HL-60 (cell line): ENCODE measurements around the gene ZIC5.

Experiments used
- DNase-seq, 2 experiments: peaks; one replicate each; pipeline ENCODE4 v3.0.0-alpha.2; 2010 to 2020; ENCODE audit warnings: low read depth in 1 of 2, low spot score in 1 of 2
- H3K27ac ChIP-seq: fragments of 250-450 bp; sonication (Bioruptor Pico); replicated peaks from 2 replicates; pipeline ENCODE4 v1.5.1; 2020; ENCODE audit warnings: mild to moderate bottlenecking, moderate library complexity
- H3K27me3 ChIP-seq: fragments of 250-450 bp; sonication (Bioruptor Pico); 2 replicates; pipeline ENCODE4 v1.5.1; 2021; ENCODE audit warnings: mild to moderate bottlenecking, moderate library complexity; ENCODE audit not compliant: insufficient read depth, poor library complexity, severe bottlenecking
- H3K4me3 ChIP-seq: replicated peaks from 2 replicates; pipeline ENCODE4 v1.5.1; 2011; ENCODE audit warnings: mild to moderate bottlenecking, control low read depth, low read length; ENCODE audit not compliant: insufficient read depth
- GABPA ChIP-seq: IDR thresholded peaks from 2 replicates; pipeline ENCODE4 v1.6.1; 2012; ENCODE audit warnings: low read depth
- POLR2AphosphoS5 ChIP-seq: IDR thresholded peaks from 2 replicates; pipeline ENCODE4 v1.6.1; 2012; ENCODE audit warnings: low read depth
- SPI1 ChIP-seq: IDR thresholded peaks from 2 replicates; pipeline ENCODE4 v1.6.1; 2012; ENCODE audit warnings: low read depth, mild to moderate bottlenecking, borderline replicate concordance
- TF ChIP-seq, protein P1 (sequence below): IDR thresholded peaks from 2 replicates; pipeline ENCODE4 v1.6.1; 2012; ENCODE audit warnings: low read depth; ENCODE audit not compliant: insufficient replicate concordance
- TF ChIP-seq, protein P2 (sequence below): IDR thresholded peaks from one replicate; pipeline ENCODE4 v1.5.1; 2011; ENCODE audit warnings: low read length, control low read depth, inconsistent platforms; ENCODE audit not compliant: insufficient read depth

Gene ZIC5

DNA sequence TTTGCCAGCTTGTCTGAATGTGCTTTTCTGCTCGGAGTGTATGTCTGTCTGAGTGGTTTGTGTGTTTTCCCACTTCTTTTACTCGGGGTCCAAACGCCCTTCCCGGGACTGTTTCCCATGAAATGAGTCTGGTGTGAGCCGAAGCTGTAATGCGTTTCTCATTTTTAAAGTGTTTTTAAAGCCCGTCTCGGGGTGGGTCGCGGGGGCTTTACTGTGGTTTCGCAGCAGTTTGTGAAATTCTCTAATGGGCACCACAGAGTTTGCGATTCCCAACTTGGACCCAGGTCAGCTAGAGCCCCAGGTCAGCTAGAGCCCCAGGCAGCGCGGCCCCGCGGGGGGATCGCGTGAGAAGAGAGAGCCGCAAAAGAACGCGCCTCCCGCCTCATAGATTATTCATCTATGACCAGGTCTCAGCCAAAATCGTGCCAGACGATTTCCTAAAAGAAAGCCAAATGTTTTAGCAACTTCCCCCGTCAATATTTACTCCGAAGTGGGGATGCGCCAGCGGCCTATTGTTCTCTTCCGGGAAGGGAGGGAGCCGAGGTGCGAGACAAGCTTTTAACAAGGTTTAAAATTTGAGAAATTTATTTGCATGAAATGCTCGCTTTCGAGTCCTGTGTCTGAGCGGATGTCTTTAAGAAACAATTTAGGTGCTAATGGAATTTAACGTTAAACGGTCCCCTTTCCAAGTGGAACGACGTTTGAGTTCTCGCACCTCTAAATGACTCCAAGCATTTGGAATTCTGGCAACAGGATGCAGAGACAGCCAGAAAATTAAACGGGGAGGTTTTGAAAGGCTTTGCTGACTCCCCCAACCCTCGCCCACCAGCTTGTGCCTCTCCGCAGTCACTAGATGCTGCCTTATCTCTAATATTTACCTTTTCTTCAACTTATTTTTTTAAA is 12.2 kb upstream of the ZIC5 start:
- H3K27ac ChIP-seq: no peak overlapping the region
- TF ChIP-seq GABPA (no peak), SPI1 (no peak), POLR2AphosphoS5 (no peak)
- TF ChIP-seq, protein P1, sequence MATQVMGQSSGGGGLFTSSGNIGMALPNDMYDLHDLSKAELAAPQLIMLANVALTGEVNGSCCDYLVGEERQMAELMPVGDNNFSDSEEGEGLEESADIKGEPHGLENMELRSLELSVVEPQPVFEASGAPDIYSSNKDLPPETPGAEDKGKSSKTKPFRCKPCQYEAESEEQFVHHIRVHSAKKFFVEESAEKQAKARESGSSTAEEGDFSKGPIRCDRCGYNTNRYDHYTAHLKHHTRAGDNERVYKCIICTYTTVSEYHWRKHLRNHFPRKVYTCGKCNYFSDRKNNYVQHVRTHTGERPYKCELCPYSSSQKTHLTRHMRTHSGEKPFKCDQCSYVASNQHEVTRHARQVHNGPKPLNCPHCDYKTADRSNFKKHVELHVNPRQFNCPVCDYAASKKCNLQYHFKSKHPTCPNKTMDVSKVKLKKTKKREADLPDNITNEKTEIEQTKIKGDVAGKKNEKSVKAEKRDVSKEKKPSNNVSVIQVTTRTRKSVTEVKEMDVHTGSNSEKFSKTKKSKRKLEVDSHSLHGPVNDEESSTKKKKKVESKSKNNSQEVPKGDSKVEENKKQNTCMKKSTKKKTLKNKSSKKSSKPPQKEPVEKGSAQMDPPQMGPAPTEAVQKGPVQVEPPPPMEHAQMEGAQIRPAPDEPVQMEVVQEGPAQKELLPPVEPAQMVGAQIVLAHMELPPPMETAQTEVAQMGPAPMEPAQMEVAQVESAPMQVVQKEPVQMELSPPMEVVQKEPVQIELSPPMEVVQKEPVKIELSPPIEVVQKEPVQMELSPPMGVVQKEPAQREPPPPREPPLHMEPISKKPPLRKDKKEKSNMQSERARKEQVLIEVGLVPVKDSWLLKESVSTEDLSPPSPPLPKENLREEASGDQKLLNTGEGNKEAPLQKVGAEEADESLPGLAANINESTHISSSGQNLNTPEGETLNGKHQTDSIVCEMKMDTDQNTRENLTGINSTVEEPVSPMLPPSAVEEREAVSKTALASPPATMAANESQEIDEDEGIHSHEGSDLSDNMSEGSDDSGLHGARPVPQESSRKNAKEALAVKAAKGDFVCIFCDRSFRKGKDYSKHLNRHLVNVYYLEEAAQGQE: no peak
- TF ChIP-seq, protein P2, sequence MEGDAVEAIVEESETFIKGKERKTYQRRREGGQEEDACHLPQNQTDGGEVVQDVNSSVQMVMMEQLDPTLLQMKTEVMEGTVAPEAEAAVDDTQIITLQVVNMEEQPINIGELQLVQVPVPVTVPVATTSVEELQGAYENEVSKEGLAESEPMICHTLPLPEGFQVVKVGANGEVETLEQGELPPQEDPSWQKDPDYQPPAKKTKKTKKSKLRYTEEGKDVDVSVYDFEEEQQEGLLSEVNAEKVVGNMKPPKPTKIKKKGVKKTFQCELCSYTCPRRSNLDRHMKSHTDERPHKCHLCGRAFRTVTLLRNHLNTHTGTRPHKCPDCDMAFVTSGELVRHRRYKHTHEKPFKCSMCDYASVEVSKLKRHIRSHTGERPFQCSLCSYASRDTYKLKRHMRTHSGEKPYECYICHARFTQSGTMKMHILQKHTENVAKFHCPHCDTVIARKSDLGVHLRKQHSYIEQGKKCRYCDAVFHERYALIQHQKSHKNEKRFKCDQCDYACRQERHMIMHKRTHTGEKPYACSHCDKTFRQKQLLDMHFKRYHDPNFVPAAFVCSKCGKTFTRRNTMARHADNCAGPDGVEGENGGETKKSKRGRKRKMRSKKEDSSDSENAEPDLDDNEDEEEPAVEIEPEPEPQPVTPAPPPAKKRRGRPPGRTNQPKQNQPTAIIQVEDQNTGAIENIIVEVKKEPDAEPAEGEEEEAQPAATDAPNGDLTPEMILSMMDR: no peak
- DNase-seq: no peak
- no peak overlapping the region for H3K4me3 ChIP-seq
- H3K27me3 ChIP-seq: peaks cover 80% of the 10 kb centered on the region

DNA sequence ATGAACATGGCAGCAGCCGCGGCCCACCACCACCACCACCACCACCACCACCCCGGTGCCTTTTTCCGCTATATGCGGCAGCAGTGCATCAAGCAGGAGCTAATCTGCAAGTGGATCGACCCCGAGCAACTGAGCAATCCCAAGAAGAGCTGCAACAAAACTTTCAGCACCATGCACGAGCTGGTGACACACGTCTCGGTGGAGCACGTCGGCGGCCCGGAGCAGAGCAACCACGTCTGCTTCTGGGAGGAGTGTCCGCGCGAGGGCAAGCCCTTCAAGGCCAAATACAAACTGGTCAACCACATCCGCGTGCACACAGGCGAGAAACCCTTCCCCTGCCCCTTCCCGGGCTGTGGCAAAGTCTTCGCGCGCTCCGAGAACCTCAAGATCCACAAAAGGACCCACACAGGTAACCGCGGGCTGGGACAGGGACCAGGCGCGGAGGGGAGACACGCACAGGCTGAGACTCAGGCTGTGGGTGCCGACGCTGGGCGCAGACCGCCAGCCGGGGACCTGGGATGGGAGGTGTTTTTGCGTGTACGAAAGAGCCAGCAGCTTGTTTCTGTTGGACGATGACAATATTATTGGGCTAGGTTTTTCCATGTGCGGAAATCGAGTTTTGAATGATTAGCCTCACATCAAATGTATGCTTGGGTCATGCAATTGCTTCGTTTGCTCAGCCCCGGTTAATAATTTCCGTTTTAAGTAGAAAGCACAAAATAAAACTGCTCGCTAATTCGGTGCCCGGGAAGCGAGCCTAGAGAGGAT is 11.3 kb upstream of the ZIC5 start:
- TF ChIP-seq, protein P1: no peak
- TF ChIP-seq, protein P2: no peak
- no peak for TF ChIP-seq SPI1
- TF ChIP-seq GABPA: no peak
- TF ChIP-seq POLR2AphosphoS5: no peak
- Histone ChIP-seq H3K4me3 (no peak overlapping the region), H3K27me3 (peaks cover 80% of the 10 kb centered on the region), H3K27ac (no peak overlapping the region)
- DNase-seq: no peak

- no peak for DNase-seq
- Histone ChIP-seq H3K4me3 (no peak overlapping the region), H3K27me3 (peaks cover 80% of the 10 kb centered on the region)
Measured at GRCh38 chr13:99982036-99982730, 10.6 kb upstream of the ZIC5 start.

More at GRCh38 chr13:99982036-99982730, 10.6 kb upstream of the ZIC5 start:
- H3K27ac ChIP-seq: no peak overlapping the region
- TF ChIP-seq, protein P1: no peak
- TF ChIP-seq GABPA: no peak
- TF ChIP-seq SPI1: no peak
- TF ChIP-seq POLR2AphosphoS5: no peak
- TF ChIP-seq, protein P2: no peak
